GM18508 (cell line): ENCODE measurements around the gene DCST2.
"Not testable (repeated sequence)": the region's sequence is repeated elsewhere in the genome, so short reads cannot be mapped to it uniquely, and the experiment has no call there.

ENCODE experiments used
- ATAC-seq: cut with Tn5 transposase; IDR thresholded peaks from one replicate; pipeline ENCODE4 v1.9.1; 2021; ENCODE audit warnings: moderate number of reproducible peaks; ENCODE audit not compliant: insufficient read depth, unreplicated experiment

The DCST2 gene

GRCh38 chr1:154983776-154984466, 49.7 kb downstream of the DCST2 start:
- ATAC-seq: no peak

GRCh38 chr1:154982897-154983648, 50.5 kb downstream of the DCST2 start, which contains the start of gene FLAD1:
FLAD1 (plus strand) TSS chr1:154983344; CDS start chr1:154983695, 351 bp downstream.
- ATAC-seq: peak; percentile 91

- no peak for ATAC-seq
Measured at GRCh38 chr1:154982341-154982740, 51.2 kb downstream of the DCST2 start.

GRCh38 chr1:154978360-154978759, 55.2 kb downstream of the DCST2 start:
- no peak for ATAC-seq

GRCh38 chr1:154977762-154978161, 55.8 kb downstream of the DCST2 start:
- not testable (repeated sequence) for ATAC-seq

GRCh38 chr1:154975409-154976059, 58.0 kb downstream of the DCST2 start:
- ATAC-seq: no peak

GRCh38 chr1:154974808-154975408, 58.7 kb downstream of the DCST2 start:
- ATAC-seq: peak; percentile 28

- ATAC-seq: peak; percentile 72
Measured at GRCh38 chr1:154974102-154974807, 59.3 kb downstream of the DCST2 start, which contains the start of gene CKS1B. CKS1B (plus strand) TSS chr1:154974681; CDS start chr1:154974746, 65 bp downstream.

- no peak for ATAC-seq
Measured at GRCh38 chr1:154973344-154974101, 60.1 kb downstream of the DCST2 start.

GRCh38 chr1:154972517-154973343, 60.9 kb downstream of the DCST2 start:
- no peak for ATAC-seq

- no peak for ATAC-seq
Measured at GRCh38 chr1:154972213-154972516, 61.4 kb downstream of the DCST2 start.

- ATAC-seq: no peak
Measured at GRCh38 chr1:154971341-154971998, 62.1 kb downstream of the DCST2 start.

- ATAC-seq: no peak
Measured at GRCh38 chr1:154970631-154971340, 62.8 kb downstream of the DCST2 start, which contains the start of gene SHC1. SHC1 (minus strand) TSS chr1:154970747; CDS start chr1:154970526, 221 bp downstream.

GRCh38 chr1:154969860-154970452, 63.6 kb downstream of the DCST2 start:
- ATAC-seq: no peak

GRCh38 chr1:154969246-154969645, 64.3 kb downstream of the DCST2 start:
- ATAC-seq: no peak

- ATAC-seq: no peak
Measured at GRCh38 chr1:154968731-154969130, 64.8 kb downstream of the DCST2 start.
